ENCODE results near the gene FOXP1.

Gene FOXP1

GRCh38 chr3:71428841-71429596, 154.5 kb downstream of the FOXP1 start:
- peak; percentile 28 for DNase-seq (ENCODE audit: low read depth)

- DNase-seq (ENCODE audit: low read depth): peak; percentile 83
Measured at GRCh38 chr3:71425491-71426071, 157.9 kb downstream of the FOXP1 start.

- no peak for DNase-seq (ENCODE audit: low read depth)
Measured at GRCh38 chr3:71423151-71423906, 160.2 kb downstream of the FOXP1 start.

GRCh38 chr3:71421820-71422566, 161.5 kb downstream of the FOXP1 start:
- no peak for DNase-seq (ENCODE audit: low read depth)

GRCh38 chr3:71421475-71421819, 162.1 kb downstream of the FOXP1 start:
- no peak for DNase-seq (ENCODE audit: low read depth)

GRCh38 chr3:71419369-71419768, 164.2 kb downstream of the FOXP1 start:
- DNase-seq (ENCODE audit: low read depth): no peak

- no peak for DNase-seq (ENCODE audit: low read depth)
Measured at GRCh38 chr3:71417791-71418190, 165.7 kb downstream of the FOXP1 start.

- no peak for DNase-seq (ENCODE audit: low read depth)
Measured at GRCh38 chr3:71416876-71417275, 166.7 kb downstream of the FOXP1 start.

GRCh38 chr3:71415681-71416122, 167.8 kb downstream of the FOXP1 start:
- no peak for DNase-seq (ENCODE audit: low read depth)

GRCh38 chr3:71414189-71414927, 169.2 kb downstream of the FOXP1 start:
- no peak for DNase-seq (ENCODE audit: low read depth)

- no peak for DNase-seq (ENCODE audit: low read depth)
Measured at GRCh38 chr3:71413572-71413971, 170.0 kb downstream of the FOXP1 start.

- no peak for DNase-seq (ENCODE audit: low read depth)
Measured at GRCh38 chr3:71409352-71409751, 174.2 kb downstream of the FOXP1 start.

GRCh38 chr3:71408903-71409302, 174.6 kb downstream of the FOXP1 start:
- no peak for DNase-seq (ENCODE audit: low read depth)

GRCh38 chr3:71407823-71408222, 175.7 kb downstream of the FOXP1 start:
- no peak for DNase-seq (ENCODE audit: low read depth)

- no peak for DNase-seq (ENCODE audit: low read depth)
Measured at GRCh38 chr3:71406972-71407810, 176.3 kb downstream of the FOXP1 start.

- no peak for DNase-seq (ENCODE audit: low read depth)
Measured at GRCh38 chr3:71402911-71403310, 180.6 kb downstream of the FOXP1 start.

GRCh38 chr3:71402280-71402679, 181.2 kb downstream of the FOXP1 start:
- DNase-seq (ENCODE audit: low read depth): no peak

GRCh38 chr3:71401695-71402231, 181.8 kb downstream of the FOXP1 start:
- DNase-seq (ENCODE audit: low read depth): no peak

- DNase-seq (ENCODE audit: low read depth): no peak
Measured at GRCh38 chr3:71400986-71401451, 182.5 kb downstream of the FOXP1 start.

GRCh38 chr3:71399478-71399877, 184.1 kb downstream of the FOXP1 start:
- DNase-seq (ENCODE audit: low read depth): no peak

Measured in stromal cell of bone marrow (primary cell).